Anterior cingulate cortex (tissue), 58 donors: Measurements from ENCODE around the gene BRINP3.
"Not testable (repeated sequence)": the region's sequence is repeated elsewhere in the genome, so short reads cannot be mapped to it uniquely, and the experiment has no call there.

Experiments used
- DNase-seq, 58 donors: peaks; one replicate each; lab custom pipeline; 2025; lab: John Stamatoyannopoulos, UW

The BRINP3 gene

GRCh38 chr1:190138266-190138665 lies 339.4 kb downstream of the BRINP3 start:
- no peak for DNase-seq

- no peak for DNase-seq
Observed at GRCh38 chr1:190129366-190129765, 348.3 kb downstream of the BRINP3 start.

GRCh38 chr1:190126728-190127127 lies 350.9 kb downstream of the BRINP3 start:
- no peak for DNase-seq

GRCh38 chr1:190124068-190124467 lies 353.6 kb downstream of the BRINP3 start:
- DNase-seq = no peak

GRCh38 chr1:190120564-190120963 lies 357.1 kb downstream of the BRINP3 start:
- DNase-seq = not testable (repeated sequence)

GRCh38 chr1:190119683-190120082 lies 358.0 kb downstream of the BRINP3 start:
- DNase-seq = no peak

- DNase-seq = no peak
Observed at GRCh38 chr1:190116921-190117320, 360.7 kb downstream of the BRINP3 start.

GRCh38 chr1:190104961-190105360 lies 372.7 kb downstream of the BRINP3 start:
- no peak for DNase-seq

- no peak for DNase-seq
Observed at GRCh38 chr1:190102757-190103326, 374.8 kb downstream of the BRINP3 start.

GRCh38 chr1:190101756-190102155 lies 375.9 kb downstream of the BRINP3 start:
- no peak for DNase-seq

GRCh38 chr1:190098756-190099155 lies 378.9 kb downstream of the BRINP3 start:
- no peak for DNase-seq

GRCh38 chr1:190098107-190098506 lies 379.6 kb downstream of the BRINP3 start:
- DNase-seq = no peak

GRCh38 chr1:190095596-190095995 lies 382.1 kb downstream of the BRINP3 start:
- DNase-seq = no peak

- DNase-seq = no peak
Observed at GRCh38 chr1:190084552-190084951, 393.1 kb downstream of the BRINP3 start.

- DNase-seq = no peak
Observed at GRCh38 chr1:190068304-190068703, 409.4 kb downstream of the BRINP3 start.

GRCh38 chr1:190067592-190067991 lies 410.1 kb downstream of the BRINP3 start:
- no peak for DNase-seq

- DNase-seq = no peak
Observed at GRCh38 chr1:190066011-190066410, 411.7 kb downstream of the BRINP3 start.

- DNase-seq = no peak
Observed at GRCh38 chr1:190049314-190049713, 428.4 kb downstream of the BRINP3 start.
